Measurements from ENCODE around the gene ZNRF2.

GRCh38 chr7:30364773-30365172 is 80.4 kb downstream of the ZNRF2 start:
- TF ChIP-seq, protein P1, sequence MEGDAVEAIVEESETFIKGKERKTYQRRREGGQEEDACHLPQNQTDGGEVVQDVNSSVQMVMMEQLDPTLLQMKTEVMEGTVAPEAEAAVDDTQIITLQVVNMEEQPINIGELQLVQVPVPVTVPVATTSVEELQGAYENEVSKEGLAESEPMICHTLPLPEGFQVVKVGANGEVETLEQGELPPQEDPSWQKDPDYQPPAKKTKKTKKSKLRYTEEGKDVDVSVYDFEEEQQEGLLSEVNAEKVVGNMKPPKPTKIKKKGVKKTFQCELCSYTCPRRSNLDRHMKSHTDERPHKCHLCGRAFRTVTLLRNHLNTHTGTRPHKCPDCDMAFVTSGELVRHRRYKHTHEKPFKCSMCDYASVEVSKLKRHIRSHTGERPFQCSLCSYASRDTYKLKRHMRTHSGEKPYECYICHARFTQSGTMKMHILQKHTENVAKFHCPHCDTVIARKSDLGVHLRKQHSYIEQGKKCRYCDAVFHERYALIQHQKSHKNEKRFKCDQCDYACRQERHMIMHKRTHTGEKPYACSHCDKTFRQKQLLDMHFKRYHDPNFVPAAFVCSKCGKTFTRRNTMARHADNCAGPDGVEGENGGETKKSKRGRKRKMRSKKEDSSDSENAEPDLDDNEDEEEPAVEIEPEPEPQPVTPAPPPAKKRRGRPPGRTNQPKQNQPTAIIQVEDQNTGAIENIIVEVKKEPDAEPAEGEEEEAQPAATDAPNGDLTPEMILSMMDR (IDR thresholded peaks at IDR 0.05 in 4 of 5, conservative IDR thresholded peaks at IDR 0.05 in 1 of 5), result no peak
- no peak for TF ChIP-seq POLR2A (IDR thresholded peaks at IDR 0.05)

Data from gastrocnemius medialis (tissue), 4 donors.